ENCODE data around the gene DIAPH3. TPM values are rescaled to one million over a fixed set of nuclear protein-coding genes. Genes with fewer than 3 reads are reported as not detected.

DIAPH3 gene
- total and polyA plus RNA-seq, 8 donors: 3.3 to 19.1 (median 10.6) TPM

- no peak for DNase-seq
- no peaks in the 10 kb centered on the region for H3K9me3 ChIP-seq
- intact Hi-C loops (cut with DNase I): no loop called here
- no peaks in the 10 kb centered on the region for H3K36me3 ChIP-seq
- no peak for ATAC-seq
- H3K27me3 ChIP-seq: no peaks in the 10 kb centered on the region
- no peak overlapping the region for H3K4me3 ChIP-seq
- H3K27ac ChIP-seq: no peak overlapping the region
- no peaks in the 10 kb centered on the region for H3K4me1 ChIP-seq
- TF ChIP-seq CTCF (IDR thresholded peaks at IDR 0.05): no peak
Measured at GRCh38 chr13:60147361-60147760, 16.4 kb downstream of the DIAPH3 start.

GRCh38 chr13:60146471-60146870, 17.3 kb downstream of the DIAPH3 start:
- intact Hi-C loops (cut with DNase I): no loop called here
- H3K27me3 ChIP-seq: no peaks in the 10 kb centered on the region

GRCh38 chr13:60143775-60144174, 20.0 kb downstream of the DIAPH3 start:
- TF ChIP-seq CTCF (IDR thresholded peaks at IDR 0.05): no peak
- DNase-seq: no peak
- Histone ChIP-seq H3K36me3 (no peaks in the 10 kb centered on the region), H3K4me1 (no peaks in the 10 kb centered on the region), H3K9me3 (no peaks in the 10 kb centered on the region), H3K4me3 (no peak overlapping the region), H3K27me3 (no peaks in the 10 kb centered on the region), H3K27ac (no peak overlapping the region)
- intact Hi-C loops (cut with DNase I): no loop called here
- ATAC-seq: no peak

More at GRCh38 chr13:60146471-60146870, 17.3 kb downstream of the DIAPH3 start:
- ATAC-seq (no peak), DNase-seq (no peak)
- H3K9me3 ChIP-seq: no peaks in the 10 kb centered on the region
- H3K4me1 ChIP-seq: no peaks in the 10 kb centered on the region
- no peak overlapping the region for H3K27ac ChIP-seq
- no peaks in the 10 kb centered on the region for H3K36me3 ChIP-seq
- no peak for TF ChIP-seq CTCF (IDR thresholded peaks at IDR 0.05)
- no peak overlapping the region for H3K4me3 ChIP-seq

GRCh38 chr13:60139272-60139671, 24.5 kb downstream of the DIAPH3 start:
- no peak for TF ChIP-seq CTCF (IDR thresholded peaks at IDR 0.05)
- intact Hi-C loops (cut with DNase I): no loop called here
- no peaks in the 10 kb centered on the region for H3K9me3 ChIP-seq
- no peaks in the 10 kb centered on the region for H3K4me1 ChIP-seq
- DNase-seq: no peak
- no peaks in the 10 kb centered on the region for H3K36me3 ChIP-seq
- no peak for ATAC-seq
- H3K27me3 ChIP-seq: no peaks in the 10 kb centered on the region
- no peak overlapping the region for H3K4me3 ChIP-seq
- no peak overlapping the region for H3K27ac ChIP-seq

DNA sequence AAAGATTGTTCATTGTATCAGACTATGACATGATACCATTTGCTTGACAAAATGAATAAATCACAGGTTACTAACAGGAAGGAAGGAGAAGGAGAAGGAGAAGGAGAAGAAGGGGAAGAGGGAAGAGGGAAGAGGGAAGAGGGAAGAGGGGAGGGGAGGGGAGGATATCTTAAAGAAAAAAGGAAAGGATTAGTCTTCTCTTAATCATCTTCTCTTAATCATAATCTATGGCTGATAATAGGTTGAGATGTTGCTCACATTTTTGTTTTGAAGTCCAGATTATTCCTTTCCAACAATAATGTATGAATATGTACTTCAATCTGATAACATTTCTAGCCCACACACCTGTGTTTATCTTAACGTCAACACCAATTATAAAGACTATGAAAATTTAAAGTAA, 25.1 kb downstream of the DIAPH3 start:
- H3K4me1 ChIP-seq: no peaks in the 10 kb centered on the region
- H3K27ac ChIP-seq: no peak overlapping the region
- H3K9me3 ChIP-seq: no peaks in the 10 kb centered on the region
- ATAC-seq (no peak), DNase-seq (no peak)
- H3K27me3 ChIP-seq: no peaks in the 10 kb centered on the region
- intact Hi-C loops (cut with DNase I): no loop called here
- no peaks in the 10 kb centered on the region for H3K36me3 ChIP-seq
- no peak overlapping the region for H3K4me3 ChIP-seq
- TF ChIP-seq CTCF (IDR thresholded peaks at IDR 0.05): no peak

All from left lung (tissue), 10 donors.